HTERT RPE-1 (cell line): ENCODE measurements around the gene CYP3A5.
"Not testable (repeated sequence)": the region's sequence is repeated elsewhere in the genome, so short reads cannot be mapped to it uniquely, and the experiment has no call there.

Source experiments
- in situ Hi-C: fragments of 300-500 bp; cut with MboI; formaldehyde crosslinking; loops from 4 replicates; pipeline ENCODE4 v1.14.3; 2020; ENCODE audit warnings: low sequenced_read_pairs

Gene CYP3A5

GRCh38 chr7:99679400-99680191 is at the start of gene CYP3A5:
TSS of gene CYP3A5 (minus strand) at chr7:99679996. CDS start at chr7:99679896, 100 bp downstream.
- in situ Hi-C loops, result no loop called here

DNA sequence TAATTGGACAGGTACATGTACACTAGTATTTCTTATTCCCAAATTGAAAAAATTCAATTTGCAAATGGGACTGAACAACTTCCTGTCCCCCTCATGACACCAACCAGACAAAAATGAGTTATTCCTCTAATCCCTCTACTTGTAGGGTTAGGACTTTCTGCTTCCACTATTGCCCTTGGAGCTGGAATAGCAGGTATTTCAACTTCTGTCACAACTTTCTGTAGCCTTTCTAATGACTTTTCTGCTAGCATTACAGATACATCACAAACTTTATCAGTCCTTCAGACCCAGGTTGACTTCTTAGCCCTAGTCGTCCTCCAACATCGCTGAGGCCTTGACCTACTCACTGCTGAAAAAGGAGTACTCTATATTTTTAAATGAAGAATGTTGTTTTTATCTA is 48.8 kb upstream of the CYP3A5 start:
- in situ Hi-C loops, result no loop called here

- in situ Hi-C loops, result not testable (repeated sequence)
Measured at GRCh38 chr7:99723201-99723600, 43.4 kb upstream of the CYP3A5 start.

DNA sequence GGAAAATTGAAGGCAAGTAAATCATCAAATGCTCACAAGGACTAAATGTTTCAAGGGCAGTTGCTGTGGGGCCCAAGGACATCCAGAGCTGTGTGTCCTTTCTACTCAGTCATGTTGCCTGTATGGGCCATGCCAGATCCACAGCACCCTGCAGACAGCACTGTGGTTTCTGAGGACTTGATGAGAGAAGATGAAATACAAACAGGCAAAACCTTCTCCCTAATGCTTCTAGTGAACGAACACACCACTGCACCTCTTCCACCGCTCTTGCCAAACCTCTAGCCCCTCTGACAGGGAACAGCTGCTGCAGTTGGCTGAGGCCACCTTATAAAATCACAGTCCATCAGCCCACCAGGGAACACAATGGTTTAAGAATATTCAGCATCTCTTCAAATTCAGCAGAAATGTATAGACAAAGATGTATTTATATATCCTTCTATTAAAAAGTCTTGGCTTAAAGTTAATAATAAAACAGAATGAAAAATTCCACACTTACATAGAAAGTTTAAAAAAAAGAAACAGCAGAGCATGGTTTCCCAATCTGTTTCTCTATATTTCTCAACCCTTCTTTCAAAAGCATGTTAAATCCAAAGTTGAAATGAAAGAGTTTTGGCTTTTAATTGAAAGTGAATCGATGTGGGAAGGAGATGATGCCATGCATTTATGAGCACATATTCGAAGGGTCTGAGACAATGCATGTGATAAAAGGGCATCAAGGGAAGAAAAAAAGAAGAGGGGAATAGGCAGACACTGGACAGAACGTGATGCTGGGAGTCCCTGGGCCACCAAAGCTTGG is 41.2 kb upstream of the CYP3A5 start:
- in situ Hi-C loops, result no loop called here

DNA sequence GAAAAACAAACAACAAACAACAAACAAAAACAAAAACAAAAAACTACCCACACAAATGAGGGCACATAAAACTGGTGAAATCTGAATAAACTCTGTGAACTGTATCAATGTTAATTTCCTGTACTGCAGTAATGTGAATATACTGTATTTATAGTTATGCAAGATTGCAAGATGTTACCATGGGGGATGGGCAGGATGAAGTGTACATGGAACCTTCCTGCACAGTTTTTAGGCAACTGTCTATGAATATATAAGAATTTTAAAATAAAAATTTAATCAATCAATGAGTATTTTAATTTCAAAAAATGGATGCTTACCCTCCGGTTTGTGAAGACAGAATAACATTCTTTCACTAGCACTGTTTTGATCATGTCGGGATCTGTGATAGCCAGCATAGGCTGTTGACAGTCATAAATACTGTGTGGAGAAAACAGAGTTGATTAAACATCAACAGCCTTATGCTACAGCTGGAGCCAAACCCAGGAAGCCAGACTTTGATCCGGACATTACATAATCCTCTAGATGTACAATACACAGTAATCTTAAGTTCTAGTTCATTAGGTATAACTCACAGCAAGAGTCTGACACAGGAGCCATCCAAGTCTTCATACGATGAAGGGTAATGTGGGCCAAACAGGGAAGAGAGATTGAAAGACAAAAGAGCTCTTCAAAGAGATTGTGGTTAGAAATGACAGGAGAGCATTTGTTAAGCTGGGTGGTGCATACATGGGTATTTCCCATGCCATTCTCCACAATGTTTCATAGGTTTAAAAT is 40.4 kb upstream of the CYP3A5 start:
- in situ Hi-C loops, result no loop called here

- in situ Hi-C loops, result no loop called here
Measured at GRCh38 chr7:99713995-99714570, 34.3 kb upstream of the CYP3A5 start.

DNA sequence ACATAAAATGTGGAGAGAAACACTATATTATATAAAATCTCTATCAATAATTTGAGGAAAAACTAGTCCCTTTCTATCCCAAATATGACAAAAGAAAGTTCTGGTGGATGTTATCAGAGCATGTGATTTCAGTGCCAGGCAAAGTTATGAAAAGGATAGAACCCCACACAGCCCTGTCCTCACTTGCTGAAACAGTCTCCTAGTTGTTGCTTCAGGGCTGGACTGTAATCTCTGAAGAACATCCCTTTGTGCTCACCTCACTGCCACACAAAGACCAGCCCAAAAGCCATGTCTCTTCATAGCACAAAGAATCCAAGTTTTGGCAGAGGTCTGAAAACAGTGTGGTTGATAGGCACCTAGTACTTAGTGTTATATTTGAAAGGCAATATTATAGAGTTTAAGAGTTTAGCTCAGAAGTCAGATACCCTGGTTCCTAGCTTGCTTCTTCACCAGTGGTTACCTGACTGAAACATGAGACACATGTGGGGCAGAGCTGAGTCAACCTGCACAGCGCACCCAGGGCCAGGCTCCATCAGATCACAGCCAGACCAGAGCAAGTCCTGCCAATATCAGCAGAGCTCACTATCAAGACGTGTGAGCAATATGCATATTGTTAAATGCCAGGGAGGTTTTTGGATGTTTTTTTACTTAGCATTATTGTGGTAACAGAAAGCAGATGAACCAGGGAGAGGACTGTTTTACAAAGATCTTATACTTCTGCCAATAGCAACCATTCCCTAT is 30.2 kb upstream of the CYP3A5 start:
- in situ Hi-C loops, result no loop called here

DNA sequence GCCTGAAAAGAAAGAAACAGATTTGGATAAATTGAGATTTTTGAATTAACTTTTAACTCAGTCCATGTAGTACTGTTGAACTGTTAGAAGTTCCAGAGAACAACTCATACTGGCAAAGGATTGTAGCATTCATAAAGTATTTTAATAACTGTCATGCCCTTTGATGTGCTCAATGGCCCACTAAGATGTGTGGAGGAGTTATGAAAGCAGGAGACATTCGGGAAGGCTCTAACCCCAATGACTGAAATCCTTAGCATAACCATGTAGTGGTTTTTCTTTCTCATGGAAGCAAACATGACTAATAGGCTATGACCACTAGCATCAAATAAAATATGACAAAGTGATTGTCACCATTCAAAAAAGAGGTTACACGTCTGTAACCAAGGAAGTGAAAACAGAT is 29.5 kb upstream of the CYP3A5 start:
- in situ Hi-C loops, result no loop called here

DNA sequence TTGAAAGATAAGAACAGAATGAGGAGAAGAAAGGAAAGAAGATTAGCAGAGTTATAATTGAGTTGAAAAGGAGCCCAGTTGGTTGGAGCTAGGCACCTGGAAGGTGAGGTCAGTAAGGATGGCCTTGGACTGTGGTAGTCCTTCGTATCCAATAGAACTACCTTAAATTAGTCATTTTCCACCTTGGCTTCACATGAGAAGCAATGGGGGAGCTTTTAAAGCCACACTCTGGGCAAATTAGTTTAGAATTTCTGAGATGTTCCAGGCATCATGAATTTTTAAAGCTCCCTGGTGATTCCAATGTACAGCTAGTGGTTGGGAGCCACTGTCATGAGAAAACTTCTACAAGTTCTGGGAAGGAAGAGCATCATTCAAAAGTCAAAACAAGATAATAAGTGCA is 27.3 kb upstream of the CYP3A5 start:
- in situ Hi-C loops, result no loop called here

- in situ Hi-C loops, result no loop called here
Measured at GRCh38 chr7:99699946-99700345, 20.1 kb upstream of the CYP3A5 start.

DNA sequence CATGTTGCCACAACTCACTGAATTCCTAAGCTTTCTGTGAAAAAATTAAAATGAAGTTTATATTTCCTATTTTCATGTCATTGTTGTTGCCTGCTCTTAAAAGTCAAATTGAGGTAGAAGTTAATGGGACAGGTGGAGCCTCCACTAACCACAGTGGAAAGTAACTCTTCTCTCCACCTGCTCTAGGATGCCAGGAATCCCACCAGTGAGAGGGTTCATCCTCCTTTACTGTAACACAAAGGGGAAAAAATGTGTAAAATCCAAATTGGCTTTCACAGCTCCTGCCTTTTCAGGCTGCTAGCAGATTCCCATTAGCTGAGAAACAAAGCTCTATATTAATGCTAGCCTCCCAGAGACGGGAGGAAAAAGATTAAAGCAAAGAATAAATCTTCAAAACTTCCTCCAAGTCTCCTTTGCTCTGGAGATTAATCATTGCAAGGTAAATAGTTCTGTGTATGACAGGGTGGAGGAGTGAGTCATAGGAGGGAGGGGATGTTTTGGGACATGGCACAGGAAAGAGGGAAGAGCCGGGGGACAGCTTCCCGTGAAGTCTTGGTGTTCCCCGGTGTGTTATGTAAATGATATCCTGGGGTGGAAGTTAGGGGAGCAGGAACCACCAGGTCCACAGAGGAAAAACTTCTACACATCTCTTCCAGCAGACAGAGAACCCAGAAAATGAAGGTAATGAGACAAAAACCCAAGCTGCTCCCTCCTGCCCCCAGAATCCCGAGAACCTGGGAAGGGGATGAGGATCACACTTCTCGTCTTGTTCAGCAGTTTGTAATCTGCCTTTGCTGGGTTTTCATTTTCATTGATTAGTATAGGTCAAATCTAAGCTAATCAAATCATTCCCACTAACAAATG is 19.3 kb upstream of the CYP3A5 start:
- in situ Hi-C loops, result not testable (repeated sequence)

- in situ Hi-C loops, result no loop called here
Measured at GRCh38 chr7:99694912-99695304, 15.1 kb upstream of the CYP3A5 start.

DNA sequence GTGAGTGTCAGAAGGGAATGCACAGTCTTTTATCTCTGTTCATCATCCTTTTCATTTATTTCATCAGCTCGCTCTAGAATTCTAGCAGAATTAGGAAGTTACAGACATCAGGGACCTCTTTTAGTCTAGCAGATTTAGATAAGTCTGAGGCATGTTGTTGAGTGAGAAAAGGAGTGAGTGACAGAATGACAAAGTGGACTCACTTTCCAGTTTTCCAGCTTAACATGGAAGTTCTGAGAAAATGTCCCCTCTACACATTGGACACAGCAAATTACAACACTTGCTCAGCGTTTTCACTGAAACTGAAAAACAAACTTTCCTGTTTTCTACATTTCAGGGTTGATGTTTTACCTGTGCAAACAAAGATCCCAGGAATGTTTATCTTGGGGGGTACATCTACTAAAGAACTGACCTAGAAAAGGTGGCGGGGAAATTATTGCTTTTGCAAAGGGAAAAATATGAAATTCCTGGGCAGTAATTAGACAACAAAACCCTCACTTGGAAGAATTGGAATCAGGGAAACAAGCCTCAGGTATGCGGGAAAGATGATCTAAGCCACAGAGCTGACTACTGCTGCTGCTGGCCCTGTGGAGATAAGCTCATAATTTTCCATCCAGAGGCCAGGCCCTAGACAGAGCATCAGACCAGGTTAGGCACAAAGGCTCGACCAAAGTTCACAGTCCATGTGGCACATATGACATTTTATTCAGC is 14.6 kb upstream of the CYP3A5 start:
- in situ Hi-C loops, result no loop called here

- in situ Hi-C loops, result no loop called here
Measured at GRCh38 chr7:99693427-99694200, 13.8 kb upstream of the CYP3A5 start.

DNA sequence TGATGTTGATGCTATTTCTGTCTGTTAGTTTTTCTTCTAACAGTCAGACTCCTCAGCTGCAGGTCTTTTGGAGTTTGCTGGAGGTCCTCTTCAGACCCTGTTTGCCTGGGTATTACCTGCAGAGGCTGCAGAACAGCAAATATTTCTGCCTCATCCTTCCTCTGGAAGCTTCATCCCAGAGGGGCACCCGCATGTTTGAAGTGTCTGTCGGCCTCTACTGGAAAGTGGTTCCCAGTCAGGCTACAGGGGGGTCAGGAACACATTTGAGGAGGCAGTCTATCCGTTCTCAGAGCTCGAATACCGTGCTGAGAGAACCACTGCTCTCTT is 13.3 kb upstream of the CYP3A5 start:
- in situ Hi-C loops, result no loop called here

DNA sequence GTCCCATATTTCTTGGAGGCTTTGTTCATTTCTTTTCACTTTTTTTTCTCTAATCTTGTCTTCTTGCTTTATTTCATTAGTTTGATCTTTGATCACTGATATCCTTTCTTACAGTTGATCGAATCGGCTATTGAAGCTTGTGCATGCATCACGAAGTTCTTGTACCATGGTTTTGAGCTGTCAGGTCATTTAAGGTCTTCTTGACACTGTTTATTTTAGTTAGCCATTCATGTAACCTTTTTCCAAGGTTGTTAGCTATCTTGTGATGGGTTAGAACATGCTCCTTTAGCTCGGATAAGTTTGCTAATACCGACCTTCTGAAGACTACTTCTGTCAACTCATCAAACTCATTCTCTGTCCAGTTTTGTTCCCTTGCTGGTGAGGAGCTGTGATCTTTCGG is 12.8 kb upstream of the CYP3A5 start:
- in situ Hi-C loops, result not testable (repeated sequence)

- in situ Hi-C loops, result not testable (repeated sequence)
Measured at GRCh38 chr7:99691658-99692057, 11.9 kb upstream of the CYP3A5 start.

DNA sequence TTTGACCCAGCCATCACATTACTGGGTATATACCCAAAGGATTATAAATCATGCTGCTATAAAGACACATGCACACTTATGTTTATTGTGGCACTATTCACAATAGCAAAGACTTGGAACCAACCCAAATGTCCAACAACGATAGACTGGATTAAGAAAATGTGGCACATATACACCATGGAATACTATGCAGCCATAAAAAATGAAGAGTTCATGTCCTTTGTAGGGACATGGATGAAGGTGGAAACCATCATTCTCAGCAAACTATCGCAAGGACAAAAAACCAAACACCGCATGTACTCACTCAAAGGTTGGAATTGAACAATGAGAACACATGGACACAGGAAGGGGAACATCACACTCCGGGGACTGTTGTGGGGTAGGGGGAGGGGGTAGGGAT is 11.1 kb upstream of the CYP3A5 start:
- in situ Hi-C loops, result not testable (repeated sequence)
